ENCODE data around the gene PSME4.
"Not testable (repeated sequence)": the region's sequence is repeated elsewhere in the genome, so short reads cannot be mapped to it uniquely, and the experiment has no call there.

Gene PSME4

GRCh38 chr2:53958443-53958842 is 12.3 kb downstream of the PSME4 start:
- Histone ChIP-seq H3K9ac (ENCODE audit: low read depth, low read length) (no peak overlapping the region), H3K4me3 (ENCODE audit: low read depth, low read length) (no peak overlapping the region), H3K9me3 (ENCODE audit: control insufficient read depth, insufficient read depth, low read length) (no peaks in the 10 kb centered on the region)

GRCh38 chr2:53952519-53952918 is 18.3 kb downstream of the PSME4 start:
- Histone ChIP-seq H3K9ac (ENCODE audit: low read depth, low read length) (no peak overlapping the region), H3K4me3 (ENCODE audit: low read depth, low read length) (no peak overlapping the region), H3K36me3 (ENCODE audit: control insufficient read depth, insufficient read depth, low read length) (peaks cover 14% of the 10 kb centered on the region), H3K27me3 (ENCODE audit: control insufficient read depth, insufficient read depth, low read length) (no peaks in the 10 kb centered on the region), H3K4me1 (ENCODE audit: control insufficient read depth, insufficient read depth, low read length) (peaks cover 6% of the 10 kb centered on the region; the same call in 1 of the 2 replicates), H3K27ac (ENCODE audit: low read depth, low read length) (no peak overlapping the region), H3K9me3 (ENCODE audit: control insufficient read depth, insufficient read depth, low read length) (no peaks in the 10 kb centered on the region)

More at GRCh38 chr2:53958443-53958842, 12.3 kb downstream of the PSME4 start:
- no peak overlapping the region for H3K27ac ChIP-seq (ENCODE audit: low read depth, low read length)
- no peaks in the 10 kb centered on the region for H3K27me3 ChIP-seq (ENCODE audit: control insufficient read depth, insufficient read depth, low read length)
- peaks cover 36% of the 10 kb centered on the region for H3K4me1 ChIP-seq (ENCODE audit: control insufficient read depth, insufficient read depth, low read length)
- H3K36me3 ChIP-seq (ENCODE audit: control insufficient read depth, insufficient read depth, low read length) = no peaks in the 10 kb centered on the region

DNA sequence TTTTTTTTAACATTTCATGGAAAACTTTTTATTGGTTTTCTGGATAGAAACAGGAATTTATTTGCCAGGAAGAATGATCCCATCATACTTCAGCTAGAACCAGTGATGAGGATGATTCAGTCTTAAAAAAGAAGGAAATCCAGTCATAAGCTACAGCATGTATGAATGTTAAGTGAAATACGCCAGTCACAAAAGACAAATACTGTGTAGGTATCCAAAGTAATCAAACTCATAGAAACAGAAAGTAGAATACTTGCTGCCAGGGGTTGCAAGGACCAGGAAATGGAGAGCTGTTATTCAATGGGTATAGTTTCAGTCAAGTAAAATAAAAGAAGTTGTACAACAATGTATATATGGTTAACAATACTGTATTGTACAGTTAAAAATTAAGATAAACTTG is 21.3 kb downstream of the PSME4 start:
- no peak overlapping the region for H3K9ac ChIP-seq (ENCODE audit: low read depth, low read length)
- no peaks in the 10 kb centered on the region for H3K4me1 ChIP-seq (ENCODE audit: control insufficient read depth, insufficient read depth, low read length)
- H3K27me3 ChIP-seq (ENCODE audit: control insufficient read depth, insufficient read depth, low read length) = no peaks in the 10 kb centered on the region
- no peak overlapping the region for H3K4me3 ChIP-seq (ENCODE audit: low read depth, low read length)
- no peaks in the 10 kb centered on the region for H3K9me3 ChIP-seq (ENCODE audit: control insufficient read depth, insufficient read depth, low read length)
- peaks cover 41% of the 10 kb centered on the region for H3K36me3 ChIP-seq (ENCODE audit: control insufficient read depth, insufficient read depth, low read length)
- H3K27ac ChIP-seq (ENCODE audit: low read depth, low read length) = no peak overlapping the region

DNA sequence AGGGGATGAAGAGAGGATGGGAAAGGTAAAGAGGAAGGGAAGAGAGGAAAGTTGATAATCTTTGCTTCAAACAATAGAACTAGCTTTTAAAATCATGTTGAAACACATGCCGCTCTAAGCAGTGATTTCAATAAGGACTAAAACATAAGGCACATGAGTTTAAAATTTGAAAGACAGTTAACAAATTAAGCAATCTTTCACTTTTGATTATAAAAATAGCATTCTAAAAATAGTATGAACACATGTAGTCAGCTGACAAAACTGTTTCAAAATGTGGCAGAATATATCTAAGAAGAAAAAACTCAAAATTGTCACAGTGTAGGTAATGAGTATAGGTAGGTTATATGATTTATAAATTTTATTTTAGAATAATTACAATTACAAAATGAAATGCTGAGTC is 25.3 kb downstream of the PSME4 start:
- Histone ChIP-seq H3K9ac (ENCODE audit: low read depth, low read length) (no peak overlapping the region), H3K36me3 (ENCODE audit: control insufficient read depth, insufficient read depth, low read length) (peaks cover 64% of the 10 kb centered on the region), H3K4me1 (ENCODE audit: control insufficient read depth, insufficient read depth, low read length) (no peaks in the 10 kb centered on the region), H3K4me3 (ENCODE audit: low read depth, low read length) (no peak overlapping the region), H3K9me3 (ENCODE audit: control insufficient read depth, insufficient read depth, low read length) (no peaks in the 10 kb centered on the region), H3K27ac (ENCODE audit: low read depth, low read length) (no peak overlapping the region), H3K27me3 (ENCODE audit: control insufficient read depth, insufficient read depth, low read length) (no peaks in the 10 kb centered on the region)

GRCh38 chr2:53944542-53944941 is 26.3 kb downstream of the PSME4 start:
- no peaks in the 10 kb centered on the region for H3K27me3 ChIP-seq (ENCODE audit: control insufficient read depth, insufficient read depth, low read length)
- H3K27ac ChIP-seq (ENCODE audit: low read depth, low read length) = no peak overlapping the region
- no peaks in the 10 kb centered on the region for H3K9me3 ChIP-seq (ENCODE audit: control insufficient read depth, insufficient read depth, low read length)
- no peak overlapping the region for H3K4me3 ChIP-seq (ENCODE audit: low read depth, low read length)
- no peak overlapping the region for H3K9ac ChIP-seq (ENCODE audit: low read depth, low read length)
- peaks cover 69% of the 10 kb centered on the region for H3K36me3 ChIP-seq (ENCODE audit: control insufficient read depth, insufficient read depth, low read length)
- no peaks in the 10 kb centered on the region for H3K4me1 ChIP-seq (ENCODE audit: control insufficient read depth, insufficient read depth, low read length)

GRCh38 chr2:53942280-53942679 is 28.5 kb downstream of the PSME4 start:
- H3K27ac ChIP-seq (ENCODE audit: low read depth, low read length) = no peak overlapping the region
- H3K4me3 ChIP-seq (ENCODE audit: low read depth, low read length) = no peak overlapping the region
- H3K9ac ChIP-seq (ENCODE audit: low read depth, low read length) = no peak overlapping the region
- H3K4me1 ChIP-seq (ENCODE audit: control insufficient read depth, insufficient read depth, low read length) = no peaks in the 10 kb centered on the region
- H3K36me3 ChIP-seq (ENCODE audit: control insufficient read depth, insufficient read depth, low read length) = peaks cover 73% of the 10 kb centered on the region
- no peaks in the 10 kb centered on the region for H3K27me3 ChIP-seq (ENCODE audit: control insufficient read depth, insufficient read depth, low read length)
- H3K9me3 ChIP-seq (ENCODE audit: control insufficient read depth, insufficient read depth, low read length) = no peaks in the 10 kb centered on the region

- no peaks in the 10 kb centered on the region for H3K27me3 ChIP-seq (ENCODE audit: control insufficient read depth, insufficient read depth, low read length)
- H3K27ac ChIP-seq (ENCODE audit: low read depth, low read length) = no peak overlapping the region
- no peak overlapping the region for H3K4me3 ChIP-seq (ENCODE audit: low read depth, low read length)
- peaks cover 73% of the 10 kb centered on the region for H3K36me3 ChIP-seq (ENCODE audit: control insufficient read depth, insufficient read depth, low read length)
- H3K9me3 ChIP-seq (ENCODE audit: control insufficient read depth, insufficient read depth, low read length) = no peaks in the 10 kb centered on the region
- H3K9ac ChIP-seq (ENCODE audit: low read depth, low read length) = no peak overlapping the region
- no peaks in the 10 kb centered on the region for H3K4me1 ChIP-seq (ENCODE audit: control insufficient read depth, insufficient read depth, low read length)
These were observed 29.0 kb downstream of the PSME4 start for GRCh38 chr2:53941749-53942148.

GRCh38 chr2:53939656-53940055 is 31.1 kb downstream of the PSME4 start:
- H3K27me3 ChIP-seq (ENCODE audit: control insufficient read depth, insufficient read depth, low read length) = no peaks in the 10 kb centered on the region
- no peak overlapping the region for H3K9ac ChIP-seq (ENCODE audit: low read depth, low read length)
- H3K4me3 ChIP-seq (ENCODE audit: low read depth, low read length) = no peak overlapping the region
- H3K27ac ChIP-seq (ENCODE audit: low read depth, low read length) = no peak overlapping the region
- no peaks in the 10 kb centered on the region for H3K9me3 ChIP-seq (ENCODE audit: control insufficient read depth, insufficient read depth, low read length)
- peaks cover 74% of the 10 kb centered on the region for H3K36me3 ChIP-seq (ENCODE audit: control insufficient read depth, insufficient read depth, low read length)
- no peaks in the 10 kb centered on the region for H3K4me1 ChIP-seq (ENCODE audit: control insufficient read depth, insufficient read depth, low read length)

GRCh38 chr2:53938904-53939303 is 31.9 kb downstream of the PSME4 start:
- no peak overlapping the region for H3K4me3 ChIP-seq (ENCODE audit: low read depth, low read length)
- H3K27me3 ChIP-seq (ENCODE audit: control insufficient read depth, insufficient read depth, low read length) = no peaks in the 10 kb centered on the region
- H3K4me1 ChIP-seq (ENCODE audit: control insufficient read depth, insufficient read depth, low read length) = no peaks in the 10 kb centered on the region
- peaks cover 79% of the 10 kb centered on the region for H3K36me3 ChIP-seq (ENCODE audit: control insufficient read depth, insufficient read depth, low read length)
- H3K9me3 ChIP-seq (ENCODE audit: control insufficient read depth, insufficient read depth, low read length) = no peaks in the 10 kb centered on the region
- no peak overlapping the region for H3K27ac ChIP-seq (ENCODE audit: low read depth, low read length)
- H3K9ac ChIP-seq (ENCODE audit: low read depth, low read length) = no peak overlapping the region

GRCh38 chr2:53933329-53933728 is 37.5 kb downstream of the PSME4 start:
- no peak overlapping the region for H3K27ac ChIP-seq (ENCODE audit: low read depth, low read length)
- no peak overlapping the region for H3K4me3 ChIP-seq (ENCODE audit: low read depth, low read length)
- H3K36me3 ChIP-seq (ENCODE audit: control insufficient read depth, insufficient read depth, low read length) = peaks cover 96% of the 10 kb centered on the region

DNA sequence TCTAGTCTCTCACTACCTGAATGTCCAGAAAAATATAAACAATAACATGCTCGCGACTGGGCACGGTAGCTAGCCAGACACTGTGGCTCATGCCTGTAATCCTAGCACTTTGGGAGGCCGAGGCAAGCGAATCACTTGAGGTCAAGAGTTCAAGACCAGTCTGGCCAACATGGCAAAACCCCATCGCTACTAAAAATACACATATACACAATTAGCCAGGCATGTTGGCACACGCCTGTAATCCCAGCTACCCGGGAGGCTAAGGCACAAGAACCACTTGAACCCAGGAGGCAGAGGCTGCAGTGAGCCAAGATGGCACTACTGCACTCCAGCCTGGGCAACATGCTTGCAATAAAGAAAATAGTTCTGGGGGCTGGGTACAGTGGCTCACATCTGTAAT is 44.5 kb downstream of the PSME4 start:
- not testable (repeated sequence) for H3K9me3 ChIP-seq (ENCODE audit: control insufficient read depth, insufficient read depth, low read length); H3K9ac ChIP-seq (ENCODE audit: low read depth, low read length); H3K4me1 ChIP-seq (ENCODE audit: control insufficient read depth, insufficient read depth, low read length); H3K27ac ChIP-seq (ENCODE audit: low read depth, low read length); H3K4me3 ChIP-seq (ENCODE audit: low read depth, low read length); H3K27me3 ChIP-seq (ENCODE audit: control insufficient read depth, insufficient read depth, low read length)
- H3K36me3 ChIP-seq (ENCODE audit: control insufficient read depth, insufficient read depth, low read length) = peaks cover 92% of the 10 kb centered on the region

More at GRCh38 chr2:53933329-53933728, 37.5 kb downstream of the PSME4 start:
- Histone ChIP-seq H3K4me1 (ENCODE audit: control insufficient read depth, insufficient read depth, low read length) (no peaks in the 10 kb centered on the region), H3K27me3 (ENCODE audit: control insufficient read depth, insufficient read depth, low read length) (no peaks in the 10 kb centered on the region), H3K9me3 (ENCODE audit: control insufficient read depth, insufficient read depth, low read length) (no peaks in the 10 kb centered on the region), H3K9ac (ENCODE audit: low read depth, low read length) (no peak overlapping the region)

- Histone ChIP-seq H3K9ac (ENCODE audit: low read depth, low read length) (no peak overlapping the region), H3K36me3 (ENCODE audit: control insufficient read depth, insufficient read depth, low read length) (peaks cover 55% of the 10 kb centered on the region), H3K27ac (ENCODE audit: low read depth, low read length) (no peak overlapping the region)
These were observed 57.1 kb downstream of the PSME4 start for GRCh38 chr2:53913721-53914120.

More at GRCh38 chr2:53913721-53914120, 57.1 kb downstream of the PSME4 start:
- no peak overlapping the region for H3K4me3 ChIP-seq (ENCODE audit: low read depth, low read length)
- H3K4me1 ChIP-seq (ENCODE audit: control insufficient read depth, insufficient read depth, low read length) = no peaks in the 10 kb centered on the region
- H3K9me3 ChIP-seq (ENCODE audit: control insufficient read depth, insufficient read depth, low read length) = no peaks in the 10 kb centered on the region
- H3K27me3 ChIP-seq (ENCODE audit: control insufficient read depth, insufficient read depth, low read length) = no peaks in the 10 kb centered on the region

Data from HUES48 (cell line).